HCT116 (cell line): ENCODE measurements around the gene KIF13A.

Experiments
- CTCF ChIP-seq, 3 experiments: fragments of 200-600 bp in 1 of 3; sonication (generic) in 1 of 3; IDR thresholded peaks in 2 of 3; conservative IDR thresholded peaks in 1 of 3; 2 replicates each; pipeline ENCODE4 v1.5.1; 2012 to 2017; ENCODE audit warnings: low read depth in 2 of 3, low read length in 2 of 3, antibody characterized with exemption in 1 of 3, borderline replicate concordance in 1 of 3, control low read depth in 1 of 3, mild to moderate bottlenecking in 1 of 3, mixed read lengths in 1 of 3, mixed run types in 1 of 3, moderate library complexity in 1 of 3; ENCODE audit not compliant: insufficient read depth in 1 of 3
- FOSL1 ChIP-seq: IDR thresholded peaks from 2 replicates; pipeline ENCODE4 v1.6.1; 2012; ENCODE audit warnings: low read depth

- TF ChIP-seq FOSL1: no peak
- TF ChIP-seq CTCF (IDR thresholded peaks at IDR 0.05 in 2 of 3, conservative IDR thresholded peaks at IDR 0.05 in 1 of 3; ENCODE audit: borderline replicate concordance in 1 of 3, insufficient read depth in 1 of 3, low read depth in 2 of 3, low read length in 2 of 3): no peak
Measured at GRCh38 chr6:17871189-17871519, 116.3 kb downstream of the KIF13A start.
